CD4-positive, alpha-beta T cell treated with Interleukin-4 for 1 hour (primary cell): ENCODE data around the gene MAFF.

Experiments used
- DNase-seq, 2 donors: peaks; one replicate each; pipeline ENCODE4 v3.0.0-alpha.2; 2020 to 2022

MAFF gene

DNA sequence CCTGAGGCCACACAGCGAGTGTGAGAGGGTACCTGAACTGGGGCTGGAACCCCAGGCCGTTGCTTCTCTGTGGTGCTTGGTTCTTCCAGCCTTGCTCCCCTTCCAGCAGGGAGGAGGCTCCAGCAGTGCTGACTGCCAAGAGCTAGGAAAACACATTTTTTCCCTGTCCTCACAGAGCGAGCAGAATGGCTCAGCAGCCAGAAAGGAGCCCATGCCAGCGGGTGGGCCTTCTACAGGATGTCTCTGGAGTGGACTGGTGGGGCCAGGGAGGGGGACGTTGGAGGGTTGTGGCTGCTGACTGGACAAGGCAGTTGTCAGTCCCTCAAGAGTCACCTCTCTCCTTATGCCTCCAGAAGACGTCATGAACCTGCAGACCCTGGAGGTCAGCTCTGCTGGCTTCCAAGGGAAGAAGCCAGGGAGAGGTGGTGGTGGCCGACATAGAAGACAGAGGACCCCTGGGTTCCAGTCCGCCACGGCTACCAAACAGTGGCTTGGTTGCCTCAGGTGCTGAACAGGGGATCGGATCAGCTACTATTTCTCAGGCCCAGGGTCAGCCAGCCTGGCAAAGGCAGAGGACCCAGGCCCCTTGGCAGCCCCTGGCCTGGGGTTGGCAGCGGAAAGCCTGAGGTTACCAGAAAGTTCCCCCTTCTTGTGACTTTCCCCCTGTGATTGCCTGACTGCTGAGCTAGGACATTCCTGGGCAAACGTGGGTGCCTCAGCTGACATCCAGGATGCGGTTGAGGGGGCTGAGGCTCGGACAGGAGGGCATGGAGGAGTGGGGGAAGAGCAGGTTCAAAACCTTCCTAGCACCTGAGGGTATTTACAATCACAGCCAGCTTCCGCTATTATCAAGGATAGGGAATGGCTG lies 3.7 kb downstream of the MAFF start:
- no peak for DNase-seq

DNA sequence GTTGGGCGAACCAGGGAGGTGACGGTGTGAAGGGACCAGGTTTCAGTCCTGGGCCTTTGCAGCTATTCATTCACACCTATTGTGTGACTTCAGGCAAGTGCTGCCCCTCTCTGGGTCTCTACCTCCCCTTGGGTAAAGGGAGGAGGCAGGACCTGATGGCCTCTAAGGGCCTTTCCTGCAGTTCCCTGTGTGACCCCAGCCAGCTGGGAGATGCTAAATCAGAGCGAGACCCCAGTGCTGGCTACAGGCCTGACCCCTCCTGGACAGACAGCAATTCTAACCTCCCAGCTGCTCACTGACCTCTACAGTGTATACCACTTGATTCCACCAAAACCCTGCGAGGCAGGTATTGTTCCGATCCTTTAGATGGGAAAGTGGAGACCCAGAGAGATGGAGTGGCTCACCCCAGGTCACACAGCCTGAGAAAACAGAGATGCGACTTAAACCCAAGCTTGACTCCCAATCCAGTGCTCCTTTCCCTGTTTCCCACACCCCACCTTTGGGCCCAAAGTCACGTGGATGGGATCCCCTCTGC lies 6.2 kb downstream of the MAFF start:
- DNase-seq = no peak

DNA sequence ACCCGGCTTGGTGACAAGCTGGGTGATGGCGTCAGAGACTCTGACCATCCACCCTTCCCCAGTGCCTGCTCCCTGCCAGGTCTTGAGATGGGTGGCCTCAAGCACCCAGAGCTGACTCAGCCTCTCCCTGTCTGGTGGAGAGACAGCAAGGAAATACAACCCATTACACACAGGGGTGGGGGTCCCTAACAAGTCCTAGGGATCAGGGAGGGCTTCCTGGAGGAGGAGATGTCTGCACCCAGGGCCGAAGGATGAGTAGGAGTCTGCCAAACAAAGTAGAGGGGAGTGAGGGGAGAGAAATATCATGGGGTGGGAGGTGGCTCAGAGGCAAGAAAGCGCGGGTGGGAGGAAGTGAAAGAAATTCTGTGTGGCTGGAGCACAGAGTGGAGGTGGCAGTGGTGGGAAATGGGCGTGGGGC lies 6.8 kb downstream of the MAFF start:
- DNase-seq = no peak

DNA sequence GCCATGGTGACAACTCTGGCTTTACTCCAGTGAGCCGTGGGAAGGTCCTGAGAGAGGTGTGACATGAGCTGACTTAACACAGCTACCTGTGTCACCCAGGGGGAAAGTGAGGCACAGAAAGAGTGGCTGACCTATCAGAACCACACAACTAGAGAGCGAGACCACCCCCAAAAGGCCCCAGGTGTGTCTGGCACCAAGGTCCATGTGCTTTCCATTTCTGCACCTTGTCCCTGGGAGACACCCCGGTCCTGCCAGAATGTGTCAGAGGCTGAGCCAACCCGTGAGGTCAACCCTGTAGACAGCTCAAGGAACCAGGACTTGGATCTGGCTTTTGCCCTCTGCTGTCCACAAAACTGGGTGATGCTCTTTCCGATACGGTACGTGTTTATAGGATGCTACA lies 9.8 kb downstream of the MAFF start:
- DNase-seq = no peak

DNA sequence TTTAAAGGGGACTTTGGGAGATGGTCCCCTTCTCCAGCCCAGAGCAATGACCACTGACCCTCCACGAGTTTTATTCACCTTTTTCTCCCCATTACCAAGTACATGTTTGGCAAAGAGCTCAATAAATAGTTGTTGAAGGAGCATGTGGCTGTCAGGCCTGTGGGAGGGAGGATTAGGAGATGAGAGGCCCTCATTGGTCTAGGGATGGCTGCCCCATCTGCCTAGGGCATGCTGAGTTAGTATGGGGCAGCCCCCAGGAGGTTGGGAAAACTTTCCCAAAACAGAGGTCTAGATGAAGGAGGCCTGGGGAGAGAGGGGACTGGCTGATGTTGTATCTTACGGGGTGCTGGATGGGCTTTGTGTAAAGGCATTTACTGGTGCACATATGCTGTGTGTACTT lies 10.6 kb downstream of the MAFF start:
- DNase-seq = no peak

DNA sequence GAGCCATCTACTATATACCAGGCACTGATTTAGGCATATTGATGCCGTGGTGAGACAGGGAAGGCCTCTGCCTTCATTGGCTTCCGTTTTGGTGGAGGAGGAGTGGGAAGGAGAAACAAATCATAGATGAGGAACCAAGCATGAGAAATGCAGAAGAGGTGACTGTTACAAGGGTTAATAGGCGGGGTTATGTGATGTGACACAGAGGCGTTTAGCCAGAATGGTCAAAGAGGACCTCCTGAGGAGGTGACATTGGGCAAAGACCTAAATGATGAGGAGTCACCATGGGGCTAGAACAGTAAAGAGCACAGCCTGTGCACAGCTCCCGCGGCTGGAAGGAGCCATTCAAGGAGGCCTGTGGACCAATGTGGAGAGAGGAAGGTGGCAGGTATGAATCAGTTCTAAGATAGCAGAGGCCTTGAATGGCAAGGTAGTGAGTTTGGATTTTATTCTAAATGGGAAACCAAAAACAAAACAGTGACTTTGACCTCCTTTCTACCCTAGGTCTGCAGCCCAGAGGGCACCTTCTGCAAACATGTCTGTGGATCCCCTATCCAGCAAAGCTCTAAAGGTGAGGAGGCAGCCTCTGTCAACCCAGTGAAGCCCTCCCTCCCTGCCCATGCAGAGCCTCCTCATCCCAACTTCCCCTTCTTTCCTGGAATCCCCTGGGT lies 11.7 kb downstream of the MAFF start:
- DNase-seq = peak in 1 of 2 donors; percentile 40

DNA sequence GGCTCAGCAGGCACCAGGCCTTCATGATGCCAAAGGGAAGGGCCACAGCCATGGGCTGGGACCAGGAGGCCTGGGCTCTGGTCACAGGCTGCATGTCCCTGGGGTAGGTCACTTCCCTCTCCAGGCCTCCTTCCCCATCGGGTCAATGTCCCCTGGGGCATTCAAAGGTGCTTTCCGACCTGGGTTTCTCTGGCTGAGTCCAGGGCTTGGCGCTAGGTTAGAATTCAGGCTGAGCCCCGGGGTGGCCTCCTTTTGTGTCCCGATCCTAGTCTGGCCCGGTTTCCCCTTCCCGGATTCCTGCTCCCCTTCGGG lies 12.2 kb downstream of the MAFF start:
- no peak for DNase-seq

DNA sequence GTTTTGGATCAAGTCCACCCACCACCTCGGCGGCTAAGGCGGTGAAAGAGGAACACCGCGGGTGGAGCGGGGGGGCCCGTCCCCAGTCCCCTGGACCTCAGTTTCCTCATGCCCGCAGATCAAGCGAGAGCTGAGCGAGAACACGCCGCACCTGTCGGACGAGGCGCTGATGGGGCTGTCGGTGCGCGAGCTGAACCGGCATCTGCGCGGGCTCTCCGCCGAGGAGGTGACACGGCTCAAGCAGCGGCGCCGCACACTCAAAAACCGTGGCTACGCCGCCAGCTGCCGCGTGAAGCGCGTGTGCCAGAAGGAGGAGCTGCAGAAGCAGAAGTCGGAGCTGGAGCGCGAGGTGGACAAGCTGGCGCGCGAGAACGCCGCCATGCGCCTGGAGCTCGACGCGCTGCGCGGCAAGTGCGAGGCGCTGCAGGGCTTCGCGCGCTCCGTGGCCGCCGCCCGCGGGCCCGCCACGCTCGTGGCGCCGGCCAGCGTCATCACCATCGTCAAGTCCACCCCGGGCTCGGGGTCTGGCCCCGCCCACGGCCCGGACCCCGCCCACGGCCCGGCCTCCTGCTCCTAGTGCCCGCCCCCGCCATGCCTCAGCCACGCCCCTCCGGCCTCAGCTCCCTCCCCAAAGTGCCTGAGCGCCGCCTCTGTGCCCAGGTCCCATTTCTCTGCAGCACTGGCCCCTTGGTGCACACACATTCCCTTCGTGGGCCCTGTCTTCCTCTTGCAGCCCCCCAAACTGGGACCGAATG lies 12.7 kb downstream of the MAFF start:
- peak; percentile 79 to 89 for DNase-seq

DNA sequence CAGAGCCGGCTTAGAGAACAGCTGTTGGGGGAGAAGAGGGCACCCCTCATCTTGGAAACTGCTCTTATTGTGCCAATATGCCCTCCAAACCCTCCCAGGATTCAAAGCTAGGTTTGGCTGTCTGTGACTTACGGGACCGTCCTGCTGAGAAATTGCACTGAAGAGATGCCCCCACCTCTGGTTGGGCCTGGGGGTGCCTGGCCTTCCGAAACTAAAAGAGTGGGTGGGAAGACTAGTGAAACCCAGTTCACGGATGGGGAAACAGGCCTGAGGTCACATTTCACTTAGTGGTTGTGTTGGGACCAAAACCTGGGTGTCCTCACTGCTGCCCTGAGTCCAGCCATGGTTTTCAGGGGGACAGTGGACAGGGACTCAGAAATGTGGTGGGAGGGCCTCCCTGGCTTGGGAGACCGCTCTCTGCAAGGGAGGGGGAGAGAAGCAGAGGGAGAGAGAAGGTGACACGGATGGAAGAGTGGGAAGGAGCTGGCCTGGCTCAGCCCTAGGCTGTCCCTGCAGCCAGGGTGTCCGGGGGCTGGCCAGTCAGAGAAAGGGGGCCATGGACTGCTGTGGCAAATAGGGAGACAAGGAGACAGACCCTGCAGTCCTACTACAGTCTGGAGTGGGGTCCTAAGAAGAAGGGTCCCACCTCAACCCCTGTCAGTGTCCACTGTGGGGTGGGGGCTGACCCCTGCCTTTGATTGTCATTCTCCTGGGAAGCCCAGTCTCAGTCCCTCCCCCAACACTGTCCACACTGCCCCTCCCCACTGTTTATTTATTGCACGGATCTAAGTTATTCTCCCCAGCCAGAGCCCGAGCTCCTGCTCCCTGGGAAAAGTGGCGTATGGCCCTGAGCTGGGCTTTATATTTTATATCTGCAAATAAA lies 13.6 kb downstream of the MAFF start:
- DNase-seq = no peak

DNA sequence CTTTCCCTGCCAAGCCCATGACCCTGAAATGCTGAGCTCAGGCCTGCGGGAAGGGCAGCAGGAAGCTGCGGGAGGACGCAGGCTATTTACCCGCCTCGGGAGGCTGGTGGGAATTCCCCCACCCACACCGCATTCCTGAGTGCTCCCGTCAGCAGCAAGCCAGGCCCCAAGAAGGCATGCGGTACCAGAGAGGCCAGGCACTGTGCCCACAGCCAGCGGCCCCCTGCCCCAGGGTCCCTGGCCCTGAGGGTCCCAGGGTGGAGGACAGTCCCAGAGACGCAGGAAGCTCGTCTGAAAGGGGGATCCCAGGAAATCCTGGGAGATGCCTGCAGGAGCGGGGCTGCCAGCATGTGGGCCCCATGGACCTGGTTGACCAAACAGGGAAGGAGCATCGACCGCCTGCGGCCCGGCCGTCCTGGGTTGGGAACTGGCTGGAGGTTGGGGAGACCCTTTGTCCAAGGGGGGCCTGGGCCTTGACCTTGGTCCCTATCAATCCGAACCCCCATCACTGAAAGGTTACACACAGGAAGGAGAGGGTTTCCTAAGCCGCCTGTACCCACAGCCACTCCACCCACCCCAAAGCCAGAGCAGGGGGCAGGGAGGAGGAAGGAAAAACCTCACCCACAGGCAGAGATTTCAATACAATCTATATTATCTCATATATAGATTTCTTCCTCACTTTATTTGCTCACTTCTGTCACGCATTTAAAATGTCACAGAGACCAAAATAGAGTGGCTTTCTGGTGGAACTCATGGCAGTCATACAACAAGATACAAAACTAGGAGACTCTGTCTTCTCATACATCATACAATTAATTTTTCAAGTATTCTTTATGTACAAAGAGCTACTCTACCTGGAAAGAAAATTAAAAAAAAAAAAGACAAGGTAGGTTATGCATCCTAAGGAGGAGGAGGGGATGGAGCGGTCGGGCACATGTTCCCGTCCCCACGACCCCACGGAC lies 17.1 kb downstream of the MAFF start:
- peak; percentile 44 to 65 for DNase-seq

DNA sequence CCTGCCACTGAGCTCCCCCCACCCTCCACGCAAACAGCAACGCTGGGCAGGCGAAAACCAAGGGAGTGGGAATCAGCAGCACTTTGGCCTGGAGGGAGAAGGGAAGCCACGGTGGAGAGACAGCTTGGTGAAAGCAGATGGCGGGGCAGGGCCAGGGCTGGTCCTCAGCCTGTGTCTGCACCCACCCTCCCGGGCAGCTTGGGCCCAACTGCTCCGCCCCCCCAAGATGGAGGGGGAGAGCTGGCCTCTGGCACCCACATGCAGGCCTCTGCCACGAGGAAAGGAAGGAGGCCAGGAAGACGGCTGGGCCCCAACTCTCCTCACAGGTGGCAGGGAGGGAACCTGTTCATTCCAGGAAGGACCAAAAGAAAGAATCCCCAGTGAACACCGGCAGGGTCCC lies 17.8 kb downstream of the MAFF start:
- DNase-seq = no peak

DNA sequence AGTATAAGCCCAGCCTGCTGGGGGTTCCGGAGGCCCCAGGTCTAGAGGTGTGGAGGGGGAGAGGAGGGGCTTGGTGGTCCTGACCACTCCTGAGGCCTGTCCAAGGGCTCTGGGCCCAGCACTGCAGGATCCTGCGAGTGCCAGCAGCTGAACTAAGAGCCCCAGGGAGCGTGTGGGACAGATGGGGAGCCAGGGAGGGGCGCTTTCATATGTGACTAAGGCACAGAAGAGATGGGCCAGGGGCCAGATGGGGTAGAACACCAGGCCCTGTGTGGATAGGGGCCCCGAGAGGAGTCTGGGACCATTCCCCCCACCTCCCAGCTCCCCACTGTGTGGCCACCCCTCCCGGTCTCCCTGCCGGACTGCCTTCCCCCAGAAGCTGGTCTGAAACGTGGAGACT lies 18.4 kb downstream of the MAFF start:
- DNase-seq = no peak

DNA sequence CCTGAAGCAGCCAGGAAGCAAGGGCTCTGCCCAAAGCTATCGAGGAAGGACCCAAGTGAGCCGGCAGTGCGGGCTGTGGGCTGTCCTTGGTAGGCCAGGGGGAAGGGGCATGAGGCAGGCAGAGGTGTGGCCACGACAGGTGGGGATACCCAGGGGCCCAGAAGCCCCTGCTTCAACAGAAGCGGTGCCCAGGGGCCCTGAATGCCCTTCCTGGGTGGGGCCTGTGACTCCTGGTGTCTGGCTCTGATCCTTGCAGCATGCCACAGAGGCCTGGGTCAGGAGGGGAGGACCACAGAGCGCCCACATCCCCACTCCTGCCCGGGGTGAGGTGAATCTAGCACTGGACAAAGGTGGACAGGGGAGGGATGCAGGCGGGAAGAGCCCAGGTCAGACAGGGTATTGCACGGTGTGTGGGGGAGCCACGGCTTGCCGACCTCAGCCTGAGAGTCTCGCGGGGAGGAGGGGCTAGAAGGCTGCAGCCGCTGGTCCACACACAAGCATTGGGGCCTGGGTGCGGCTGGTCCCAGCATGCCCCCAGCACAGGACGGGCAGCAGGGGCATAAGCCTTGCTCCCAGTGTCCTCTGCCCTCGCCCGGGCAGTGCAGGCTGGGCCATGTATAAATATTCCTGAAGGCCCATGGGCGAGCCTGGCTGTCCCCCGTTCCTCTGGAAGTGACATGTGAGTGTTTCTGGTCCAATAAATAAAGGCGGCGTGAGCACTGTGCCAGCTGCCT lies 19.0 kb downstream of the MAFF start:
- DNase-seq = no peak

DNA sequence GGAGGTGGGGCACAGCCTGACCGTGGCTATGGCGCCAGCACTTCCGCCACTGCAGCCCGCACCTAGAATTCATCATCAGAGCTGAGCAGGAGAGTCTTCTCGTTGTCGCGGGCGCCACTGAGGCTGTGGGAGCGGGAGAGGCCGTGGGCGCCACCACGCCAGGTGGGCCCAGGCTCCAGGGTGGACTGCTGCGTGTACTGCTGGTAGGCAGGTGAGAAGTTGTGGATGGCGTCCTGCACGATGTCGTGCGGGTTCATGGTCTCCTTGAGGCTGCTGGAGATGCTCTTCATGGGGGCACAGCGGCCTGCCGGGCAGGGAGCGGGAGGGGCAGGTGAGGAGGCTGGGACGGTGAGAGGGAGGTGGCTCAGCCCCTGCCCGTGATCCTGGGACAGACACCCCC lies 19.6 kb downstream of the MAFF start:
- DNase-seq = no peak

DNA sequence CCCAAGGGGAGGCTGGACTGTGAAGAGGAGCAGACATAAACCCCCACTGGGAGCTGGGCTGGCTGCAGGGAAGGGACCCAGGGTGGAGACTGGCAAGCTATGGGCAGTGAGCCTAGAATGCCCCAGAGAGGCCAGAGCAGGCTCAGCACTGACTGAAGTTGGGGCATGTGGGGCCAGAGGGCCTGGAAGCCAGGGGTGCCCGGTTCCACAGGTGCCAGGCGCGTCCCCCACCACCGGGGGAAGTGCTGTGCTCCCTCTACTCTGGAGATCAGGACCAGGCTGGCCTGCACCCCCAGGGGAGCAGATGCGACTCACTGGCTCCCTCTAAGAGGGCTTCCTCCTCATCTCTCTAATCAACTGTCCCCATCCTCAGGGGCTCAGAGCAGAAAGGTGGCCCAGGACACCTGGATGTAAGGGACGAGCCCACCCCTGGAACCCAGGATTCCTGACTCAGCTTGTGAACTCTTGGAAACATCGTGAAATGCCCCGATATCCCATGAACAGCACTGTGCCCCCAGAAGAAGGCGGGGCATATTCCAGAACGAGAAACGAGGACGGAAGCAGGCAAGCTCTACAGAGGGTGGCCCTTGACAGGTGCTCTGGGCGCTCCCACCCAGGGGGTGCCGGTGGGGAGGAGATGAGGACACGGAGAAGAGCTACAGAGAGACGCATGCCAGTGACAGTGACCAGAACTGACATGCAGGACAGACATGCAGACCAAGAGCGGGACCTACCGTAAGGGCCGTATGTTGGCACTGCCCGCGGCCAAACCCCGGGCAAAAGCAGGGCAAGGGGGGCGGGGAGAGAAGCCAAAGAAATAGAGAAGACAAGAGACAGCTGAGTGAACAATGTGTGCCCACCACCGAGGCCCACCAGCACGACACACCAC lies 20.4 kb downstream of the MAFF start:
- DNase-seq = no peak

DNA sequence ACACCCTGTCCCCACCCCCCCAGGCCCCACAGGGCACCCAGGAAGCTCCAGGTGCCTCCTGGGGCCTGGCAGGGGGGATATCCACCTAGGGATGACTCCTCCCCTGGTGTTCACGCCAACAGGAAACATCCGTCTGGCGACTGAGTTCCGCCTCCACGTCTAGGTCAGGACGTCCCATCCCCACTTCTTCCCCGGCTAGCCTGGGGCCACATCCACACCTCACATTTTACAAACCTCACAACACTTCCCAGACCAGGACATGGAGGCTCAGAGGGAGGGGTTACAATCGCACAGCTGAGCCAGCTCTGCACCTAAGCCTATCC lies 21.0 kb downstream of the MAFF start:
- DNase-seq = no peak

DNA sequence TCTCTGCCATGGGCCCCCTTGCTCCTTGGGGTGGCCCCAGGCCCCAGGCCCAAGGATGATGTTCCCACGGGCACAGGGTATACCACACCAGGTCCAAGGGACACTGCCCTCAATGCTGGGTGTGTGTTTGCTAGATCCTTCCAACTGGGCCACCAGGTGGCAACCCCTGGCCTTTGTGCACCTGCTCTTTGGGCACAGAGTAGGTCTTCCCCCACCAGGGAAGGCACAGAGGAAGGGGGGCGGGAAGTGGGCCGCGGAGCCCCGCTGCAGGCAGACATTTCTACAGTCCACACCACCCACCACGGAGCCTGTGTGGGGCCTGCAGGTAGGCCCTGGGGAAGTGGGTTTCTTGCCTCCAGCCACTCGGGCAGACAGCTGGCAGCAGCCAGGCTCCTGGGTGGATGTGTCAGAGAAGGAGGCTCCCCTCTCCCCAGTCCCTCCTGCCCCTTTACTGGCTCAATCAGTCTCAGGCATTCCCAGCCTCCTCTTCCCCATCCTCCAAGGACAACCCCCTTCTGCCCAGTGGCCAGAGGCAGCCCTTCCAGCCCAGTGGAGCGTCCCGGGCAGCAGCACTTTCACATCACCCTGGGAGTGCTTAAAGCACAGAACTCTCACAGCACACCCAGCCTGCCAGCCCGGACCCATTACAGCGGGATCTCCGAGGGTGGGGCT lies 21.6 kb downstream of the MAFF start:
- no peak for DNase-seq

DNA sequence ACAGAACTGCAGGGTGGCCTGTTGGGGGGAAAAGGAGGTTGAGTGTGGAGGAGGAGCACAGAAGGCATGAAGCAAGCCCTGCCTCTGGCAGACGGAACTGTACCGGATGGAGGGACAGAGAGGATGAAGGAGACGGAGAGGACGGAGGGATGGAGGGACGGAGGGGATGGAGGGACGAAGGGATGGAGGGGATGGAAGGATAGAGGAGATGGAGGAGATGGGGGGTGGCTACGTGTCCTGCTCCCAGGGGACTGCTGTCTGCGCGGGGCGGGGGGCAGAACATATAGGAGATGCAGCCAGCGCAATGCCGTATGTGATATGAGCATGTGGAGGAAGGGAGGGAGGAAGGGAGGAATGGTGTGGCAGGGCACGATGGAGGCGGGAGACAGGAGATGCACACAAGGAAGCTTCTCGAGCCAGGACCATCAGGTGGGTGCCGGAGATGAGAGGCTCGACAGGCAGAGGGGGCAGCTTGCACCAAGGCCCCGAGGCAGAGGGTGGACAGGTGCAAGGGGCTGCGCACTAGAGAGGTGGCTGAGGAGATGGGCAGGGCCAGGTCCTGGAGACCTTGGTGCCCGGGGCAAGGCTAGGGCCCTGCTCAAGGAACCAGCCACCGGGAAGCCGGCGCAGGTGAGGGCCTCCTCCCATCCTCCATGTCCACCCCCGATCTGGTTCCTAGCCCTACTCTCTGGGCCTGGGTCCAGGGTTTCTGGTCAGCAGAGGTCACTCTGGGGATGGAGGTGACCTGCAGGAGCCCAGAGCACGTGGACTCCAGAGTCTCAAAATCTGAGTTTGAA lies 25.3 kb downstream of the MAFF start:
- DNase-seq = no peak
